Anterior cingulate cortex (tissue), 58 donors: ENCODE measurements around the gene MOB1B.
"Not testable (repeated sequence)": the region's sequence is repeated elsewhere in the genome, so short reads cannot be mapped to it uniquely, and the experiment has no call there.

ENCODE experiments used
- DNase-seq, 58 donors: peaks; one replicate each; lab custom pipeline; 2025; lab: John Stamatoyannopoulos, UW

MOB1B gene

GRCh38 chr4:70901984-70902576 is at the start of gene MOB1B:
MOB1B (plus strand) TSS chr4:70902369; CDS start chr4:70902537, 168 bp downstream.
- DNase-seq: peak; percentile 7 to 92 (median 78)

GRCh38 chr4:70855464-70855863 is 46.7 kb upstream of the MOB1B start:
- DNase-seq: no peak

- DNase-seq: no peak
Measured at GRCh38 chr4:70858454-70858853, 43.7 kb upstream of the MOB1B start.

GRCh38 chr4:70859066-70859465 is 43.1 kb upstream of the MOB1B start:
- DNase-seq: no peak

GRCh38 chr4:70863099-70863790 is 38.9 kb upstream of the MOB1B start:
- DNase-seq: no peak

- DNase-seq: no peak
Measured at GRCh38 chr4:70868778-70869177, 33.4 kb upstream of the MOB1B start.

GRCh38 chr4:70873216-70873615 is 29.0 kb upstream of the MOB1B start:
- DNase-seq: no peak

- DNase-seq: no peak
Measured at GRCh38 chr4:70874268-70875156, 27.7 kb upstream of the MOB1B start.

GRCh38 chr4:70877556-70877955 is 24.6 kb upstream of the MOB1B start:
- no peak for DNase-seq

- DNase-seq: no peak
Measured at GRCh38 chr4:70880739-70881138, 21.4 kb upstream of the MOB1B start.

- DNase-seq: no peak
Measured at GRCh38 chr4:70885174-70885573, 17.0 kb upstream of the MOB1B start.

- DNase-seq: peak in 1 of 58 donors; percentile 17
Measured at GRCh38 chr4:70892086-70892769, 9.9 kb upstream of the MOB1B start.

GRCh38 chr4:70893790-70894189 is 8.4 kb upstream of the MOB1B start:
- DNase-seq: no peak

- peak in 15 of 58 donors; percentile 1 to 40 (median 11) for DNase-seq
Measured at GRCh38 chr4:70895405-70895804, 6.8 kb upstream of the MOB1B start.

GRCh38 chr4:70895811-70896491 is 6.2 kb upstream of the MOB1B start:
- DNase-seq: peak in 12 of 58 donors; percentile 1 to 46 (median 11)

- not testable (repeated sequence) for DNase-seq
Measured at GRCh38 chr4:70898581-70898980, 3.6 kb upstream of the MOB1B start.

GRCh38 chr4:70901607-70901983 is 574 bp upstream of the MOB1B start:
- peak in 3 of 58 donors; percentile 28 to 53 (median 39) for DNase-seq

GRCh38 chr4:70902577-70903290 is 565 bp downstream of the MOB1B start:
- peak in 29 of 58 donors; percentile 29 to 73 (median 53) for DNase-seq

GRCh38 chr4:70903291-70903603 is 1.1 kb downstream of the MOB1B start:
- DNase-seq: peak in 1 of 58 donors; percentile 19
